GM12872 (cell line): ENCODE data around the gene RCAN2.

ENCODE experiments used
- CTCF ChIP-seq: IDR thresholded peaks from 3 replicates; pipeline ENCODE4 v1.5.1; 2011; ENCODE audit warnings: low read depth, mild to moderate bottlenecking, low read length, moderate library complexity; ENCODE audit not compliant: insufficient read depth

Gene RCAN2

DNA sequence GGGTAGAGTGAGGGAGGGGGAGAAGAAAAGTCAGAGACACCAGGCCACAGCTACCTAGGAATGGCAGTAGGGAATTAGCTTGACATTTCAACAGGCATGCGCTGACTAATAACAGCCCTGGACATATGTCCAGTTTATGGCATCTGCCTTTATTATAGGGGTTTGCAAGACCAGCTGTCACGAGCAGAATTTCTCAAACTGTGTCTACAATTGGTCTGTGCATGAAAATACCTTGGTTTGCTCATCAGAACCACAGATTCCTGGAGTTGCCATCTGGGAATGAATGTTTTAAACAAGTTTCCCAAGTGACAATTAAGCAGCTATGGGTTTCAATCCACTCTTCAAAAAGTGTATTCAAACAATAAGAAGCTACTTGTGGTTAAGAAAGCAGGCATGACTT, 210.1 kb downstream of the RCAN2 start:
- TF ChIP-seq CTCF, result no peak

- no peak for TF ChIP-seq CTCF
These were observed 211.4 kb downstream of the RCAN2 start for GRCh38 chr6:46279874-46280273.

- no peak for TF ChIP-seq CTCF
These were observed 214.6 kb downstream of the RCAN2 start for GRCh38 chr6:46276576-46277142.

- TF ChIP-seq CTCF, result no peak
These were observed 216.7 kb downstream of the RCAN2 start for GRCh38 chr6:46274502-46274901.

DNA sequence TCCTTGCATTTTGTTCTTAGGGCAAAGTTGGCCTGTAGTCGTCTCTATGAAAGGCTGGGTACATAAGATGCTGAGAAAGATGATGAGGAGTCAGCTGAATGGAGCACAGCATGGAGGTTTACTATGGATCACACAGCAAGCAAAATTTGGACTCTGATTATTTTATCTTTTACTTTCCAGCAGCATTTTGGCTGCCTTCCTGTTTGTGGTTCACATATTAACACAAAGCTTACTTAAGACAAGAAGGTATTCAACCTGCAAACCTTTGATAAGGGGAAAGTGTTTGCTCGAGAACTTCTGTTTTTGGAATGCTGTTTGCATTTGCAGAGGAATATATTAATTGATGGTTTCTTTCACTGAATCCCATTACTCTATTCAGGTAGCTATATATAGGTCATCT, 217.3 kb downstream of the RCAN2 start:
- TF ChIP-seq CTCF, result no peak

DNA sequence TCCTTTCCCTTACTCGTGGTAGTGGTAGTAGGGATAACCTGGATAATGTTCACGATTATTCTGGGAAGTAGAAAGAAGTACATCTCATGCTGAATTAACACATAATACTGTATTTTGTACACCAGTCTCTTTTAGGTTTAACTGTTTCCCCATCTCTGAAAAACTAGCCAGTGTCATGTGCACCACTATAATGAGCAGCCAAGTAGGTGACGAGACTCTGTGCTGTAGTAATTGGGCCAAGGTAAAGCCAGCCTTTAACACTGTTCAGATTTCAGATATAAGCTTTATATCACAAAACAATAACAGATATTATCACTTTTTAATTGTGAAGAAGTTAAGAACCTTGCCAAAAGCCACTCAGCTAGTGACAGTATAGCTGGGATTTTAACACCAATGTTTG, 219.5 kb downstream of the RCAN2 start:
- no peak for TF ChIP-seq CTCF

- no peak for TF ChIP-seq CTCF
These were observed 220.1 kb downstream of the RCAN2 start for GRCh38 chr6:46271107-46271506.
